HG02970 (cell line): ENCODE measurements around the gene PDE4C.
"Not testable (repeated sequence)": the region's sequence is repeated elsewhere in the genome, so short reads cannot be mapped to it uniquely, and the experiment has no call there.

Experiments
- ATAC-seq: cut with Tn5 transposase; IDR thresholded peaks from one replicate; pipeline ENCODE4 v1.9.1; 2021; ENCODE audit warnings: mild to moderate bottlenecking, moderate library complexity, moderate number of reproducible peaks; ENCODE audit not compliant: unreplicated experiment, low FRiP score

Gene PDE4C

DNA sequence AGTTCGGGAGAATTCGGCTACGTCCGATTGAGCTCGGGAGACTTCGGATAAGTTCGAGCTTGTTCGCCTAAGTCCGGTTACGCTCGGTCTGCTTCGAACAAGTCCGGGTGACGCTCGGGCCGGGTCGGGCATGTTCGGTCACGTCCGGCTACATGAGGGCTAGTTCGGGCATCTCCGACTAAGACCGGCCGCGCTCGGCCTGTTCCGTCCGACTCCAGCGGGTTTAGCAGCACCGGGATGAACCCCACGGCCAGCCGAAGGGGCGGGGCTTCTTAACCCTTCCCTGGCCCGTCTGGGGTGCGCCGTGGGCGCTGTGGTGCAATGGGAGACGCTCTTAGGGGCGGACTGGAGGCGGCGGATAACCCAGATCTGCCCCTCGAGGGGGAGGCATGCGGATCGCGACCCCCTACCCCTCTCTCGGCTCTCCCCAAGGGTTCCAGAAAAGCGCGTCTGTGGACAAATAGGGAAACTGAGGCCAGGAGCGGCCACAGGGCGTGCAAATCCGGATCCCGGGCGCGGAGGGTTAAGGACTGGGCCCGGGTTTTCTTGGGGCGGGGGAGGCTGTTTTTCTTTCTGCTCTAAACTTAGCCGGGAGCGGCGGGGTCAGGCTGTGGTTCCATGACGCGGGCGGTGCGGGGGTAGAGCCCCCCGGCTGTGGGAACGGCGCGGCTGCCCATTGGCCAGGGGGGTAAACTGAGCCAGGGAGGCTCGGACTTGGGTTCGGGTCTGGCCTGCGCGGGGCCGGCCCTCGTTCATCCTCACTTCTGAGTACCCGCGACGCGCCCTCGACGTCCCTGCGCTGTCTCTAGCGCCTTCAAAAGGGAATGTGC lies 1.5 kb downstream of the PDE4C start:
- peak; percentile 82 for ATAC-seq

DNA sequence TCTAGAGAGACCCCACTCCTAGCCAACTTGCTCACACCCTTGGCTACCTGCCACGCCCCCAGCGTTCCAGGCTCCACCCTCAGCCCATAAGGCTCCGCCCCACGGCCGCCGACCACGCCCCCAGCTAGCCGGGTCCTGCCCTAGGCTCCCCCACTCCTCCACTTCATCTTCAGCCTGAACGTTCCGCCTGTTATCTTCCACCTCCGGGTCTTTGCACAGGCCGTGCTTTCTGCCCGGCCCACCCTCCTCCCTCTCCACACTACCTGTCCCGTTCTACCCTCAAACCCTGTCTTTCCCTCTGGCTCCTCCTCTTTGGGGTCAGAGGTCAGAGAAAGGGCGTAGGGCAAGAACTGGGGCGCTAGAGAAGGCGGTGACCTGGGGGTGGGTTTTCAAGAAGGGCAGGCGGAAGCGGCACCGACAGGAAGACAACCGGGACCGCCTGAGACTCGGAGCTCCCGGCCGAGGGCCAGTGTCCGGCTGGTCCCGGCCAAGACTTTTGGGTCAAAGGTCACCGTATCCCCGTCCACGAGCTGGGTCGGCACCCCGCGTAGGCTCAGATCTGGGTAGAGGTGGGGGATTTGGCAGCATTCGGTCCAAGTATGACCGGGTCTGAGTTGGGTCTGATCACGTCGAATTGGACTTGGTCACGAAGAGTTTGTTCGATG lies 2.2 kb downstream of the PDE4C start:
- no peak for ATAC-seq

GRCh38 chr19:18221815-18222725 lies 4.2 kb downstream of the PDE4C start:
- ATAC-seq: no peak

GRCh38 chr19:18220632-18221275 lies 5.5 kb downstream of the PDE4C start:
- no peak for ATAC-seq

DNA sequence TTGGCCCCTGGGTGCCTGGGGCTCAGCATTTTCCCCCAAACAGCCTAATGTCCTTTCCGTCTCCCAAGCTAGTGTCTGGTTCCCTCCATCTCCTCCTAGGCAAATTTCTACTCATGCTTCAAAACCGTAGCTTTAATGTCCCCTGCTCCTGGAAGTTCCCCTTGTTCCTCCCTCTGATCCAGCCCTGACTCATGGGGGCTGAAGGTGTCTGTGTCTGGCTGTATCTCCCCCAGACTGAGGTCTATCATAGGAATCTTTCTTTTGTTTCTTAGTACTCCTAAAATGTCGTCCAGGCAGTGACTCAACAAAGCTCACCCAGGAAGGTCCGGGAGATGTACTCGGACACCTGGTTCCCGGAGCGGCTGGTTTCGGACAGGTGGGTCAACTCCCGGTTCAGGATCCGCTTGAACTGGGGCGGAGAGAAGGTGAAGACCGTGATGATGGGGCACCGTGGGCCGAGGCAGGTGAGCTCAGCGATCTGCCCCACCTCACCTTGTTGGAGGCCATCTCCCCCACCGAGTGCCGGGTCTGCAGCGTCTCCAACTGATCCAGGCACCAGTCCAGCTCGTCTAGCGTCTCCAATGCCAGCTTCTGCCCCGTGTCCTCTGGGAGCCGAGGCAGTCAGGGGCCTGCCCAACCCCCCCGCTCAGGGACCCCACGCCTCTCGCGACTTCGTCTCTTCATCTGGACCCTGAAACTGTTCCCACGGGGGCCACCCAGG lies 6.2 kb downstream of the PDE4C start:
- ATAC-seq: no peak

DNA sequence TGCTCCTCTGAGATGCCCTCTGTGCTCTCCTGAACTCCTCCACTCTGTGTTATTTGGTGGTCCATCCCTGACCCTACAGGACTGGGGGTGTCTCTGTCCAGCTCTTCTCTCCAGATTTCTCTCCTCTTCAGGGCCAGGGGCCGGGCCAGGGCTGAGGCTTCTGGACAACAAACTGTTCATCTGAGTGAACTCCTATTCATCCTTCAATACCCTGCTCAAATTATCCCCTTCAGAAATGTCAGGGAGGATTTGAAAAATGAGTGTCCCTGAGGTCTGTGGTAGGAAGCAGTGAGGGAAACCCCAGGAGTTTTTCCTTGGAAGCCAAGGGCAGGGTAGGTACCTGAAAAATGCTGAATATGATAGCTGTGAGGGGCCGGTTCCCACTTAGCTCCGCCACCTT lies 7.6 kb downstream of the PDE4C start:
- no peak for ATAC-seq

- ATAC-seq: no peak
Observed at GRCh38 chr19:18218159-18218558, 8.1 kb downstream of the PDE4C start.

GRCh38 chr19:18216789-18217188 lies 9.4 kb downstream of the PDE4C start:
- ATAC-seq: no peak

DNA sequence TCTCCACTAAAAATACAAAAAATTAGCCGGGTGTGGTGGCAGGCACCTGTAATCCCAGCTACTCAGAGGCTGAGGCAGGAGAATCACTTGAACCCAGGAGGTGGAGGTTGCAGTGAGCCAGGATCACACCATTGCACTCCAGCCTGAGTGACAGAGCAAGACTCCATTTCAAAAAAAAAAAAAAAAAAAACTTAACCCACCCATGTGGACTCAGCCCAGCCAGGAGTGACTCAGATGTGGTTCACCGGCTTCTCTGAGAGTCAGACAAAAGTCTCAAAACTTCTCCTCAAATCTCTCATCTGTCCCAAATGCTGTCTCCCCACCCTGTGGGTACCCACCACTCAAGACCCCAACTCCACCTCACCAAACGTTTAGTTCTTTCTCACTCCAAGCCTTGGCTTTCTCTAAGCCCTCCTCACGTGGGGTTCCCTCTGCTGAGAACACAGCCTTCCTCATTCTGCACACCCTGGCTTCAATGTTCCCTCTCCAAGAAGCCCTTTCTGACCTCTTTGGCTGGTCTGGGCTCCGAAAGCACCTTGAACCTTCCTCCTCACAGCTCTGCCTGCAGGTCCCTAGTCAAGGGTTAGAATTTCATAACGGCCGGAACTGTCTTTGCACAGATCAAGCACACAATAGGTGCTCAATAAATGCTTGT lies 11.3 kb downstream of the PDE4C start:
- ATAC-seq: no peak

GRCh38 chr19:18211683-18212082 lies 14.6 kb downstream of the PDE4C start:
- ATAC-seq: no peak

DNA sequence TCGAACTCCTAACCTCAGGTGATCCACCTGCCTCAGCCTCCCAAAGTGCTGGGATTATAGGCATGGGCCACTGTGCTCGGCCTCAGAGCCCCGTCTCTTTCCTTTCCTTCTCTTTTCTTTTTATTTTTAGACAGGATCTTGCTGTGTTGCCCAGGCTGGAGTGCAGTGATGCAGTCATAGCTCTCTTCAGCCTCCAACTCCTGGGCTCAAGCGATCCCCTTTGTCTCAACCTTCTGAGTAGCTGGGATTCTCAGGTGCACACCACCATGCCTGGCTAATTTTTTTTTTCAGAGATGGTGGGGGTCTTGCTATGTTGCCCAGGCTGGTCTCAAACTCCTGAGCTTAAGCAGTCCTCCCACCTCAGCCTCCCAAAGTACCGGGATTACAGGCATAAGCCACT lies 16.3 kb downstream of the PDE4C start:
- not testable (repeated sequence) for ATAC-seq

GRCh38 chr19:18208098-18208951 lies 17.9 kb downstream of the PDE4C start:
- ATAC-seq: no peak

GRCh38 chr19:18206018-18206417 lies 20.2 kb downstream of the PDE4C start:
- no peak for ATAC-seq

- no peak for ATAC-seq
Observed at GRCh38 chr19:18205200-18205892, 20.9 kb downstream of the PDE4C start.

DNA sequence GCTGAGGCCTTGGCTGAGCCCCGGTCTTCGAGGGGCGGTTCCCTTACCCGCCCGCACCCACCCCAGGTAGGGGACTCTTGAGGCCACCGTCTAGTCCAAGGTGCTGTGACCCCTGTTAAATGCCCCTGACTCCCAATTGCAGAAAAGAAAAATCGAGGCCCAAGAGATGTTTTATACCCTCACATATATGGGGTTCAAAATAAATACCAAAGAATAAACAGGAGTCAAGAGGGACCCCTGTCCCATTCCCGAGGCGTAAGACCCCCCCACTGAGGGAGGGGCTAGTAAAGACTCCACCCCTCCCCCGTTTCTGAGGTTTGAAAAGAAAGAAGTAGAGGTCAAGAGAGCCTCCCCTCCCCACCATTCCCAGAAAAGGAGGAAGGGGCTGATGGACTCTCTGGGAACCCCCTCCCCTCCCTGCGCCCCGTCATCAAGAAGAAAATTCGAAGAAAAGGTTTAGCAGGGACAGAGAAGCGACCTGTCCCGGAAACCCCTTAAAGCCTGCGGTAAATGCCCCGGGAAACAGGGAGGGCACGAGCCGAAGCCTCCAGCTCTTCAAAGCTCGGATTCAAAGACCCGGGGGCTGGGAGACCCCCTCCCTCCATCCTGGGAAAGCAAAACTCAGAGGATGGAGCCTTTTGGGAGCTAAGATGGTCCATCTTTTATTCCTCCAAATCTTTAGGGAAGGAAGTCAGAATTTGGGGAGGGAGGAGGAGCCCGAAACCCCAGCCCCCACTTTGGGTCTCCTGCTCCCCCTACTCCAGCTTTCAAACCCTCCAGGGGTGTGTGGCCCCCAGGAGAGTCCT lies 21.6 kb downstream of the PDE4C start:
- peak; percentile 3 for ATAC-seq

DNA sequence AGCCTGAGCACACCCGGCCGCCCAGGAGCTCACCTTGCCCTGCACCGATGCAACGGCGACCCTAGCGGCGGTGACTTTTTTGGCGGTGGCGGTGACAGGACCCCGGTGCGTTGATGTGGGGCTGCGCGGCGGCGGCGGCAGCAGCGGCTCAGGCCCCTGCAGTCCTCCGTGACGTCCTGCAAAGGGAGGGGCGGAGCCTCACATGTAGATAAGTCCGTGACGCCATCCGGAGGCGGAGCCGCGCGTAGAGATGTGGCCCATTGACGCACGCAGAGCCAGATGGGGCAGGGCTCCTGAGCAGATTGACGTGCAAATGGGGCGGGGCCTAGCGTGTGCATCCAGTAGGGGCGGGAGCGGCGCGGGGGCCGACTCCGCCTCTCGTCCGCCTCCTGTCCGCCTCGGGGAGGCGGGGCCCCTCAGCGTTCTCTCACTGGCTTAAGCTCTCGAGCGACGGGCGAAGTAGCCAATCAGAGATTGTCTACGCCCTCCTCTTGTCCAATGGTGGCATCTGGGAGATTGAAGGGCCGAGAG lies 22.3 kb downstream of the PDE4C start, which contains the start of gene RAB3A:
Gene RAB3A (minus strand): TSS at position 180 of the 531 bp plus-strand sequence. CDS start 1,302 bp downstream, outside the sequence.
- peak; percentile 93 for ATAC-seq
